NCI-H524 treated with DMSO at 0.1 percent for 48 hours (cell line): ENCODE data around the gene DTNBP1.

Experiments
- DNase-seq: peaks from one replicate; lab custom pipeline; 2025; lab: John Stamatoyannopoulos, UW

The DTNBP1 gene

DNA sequence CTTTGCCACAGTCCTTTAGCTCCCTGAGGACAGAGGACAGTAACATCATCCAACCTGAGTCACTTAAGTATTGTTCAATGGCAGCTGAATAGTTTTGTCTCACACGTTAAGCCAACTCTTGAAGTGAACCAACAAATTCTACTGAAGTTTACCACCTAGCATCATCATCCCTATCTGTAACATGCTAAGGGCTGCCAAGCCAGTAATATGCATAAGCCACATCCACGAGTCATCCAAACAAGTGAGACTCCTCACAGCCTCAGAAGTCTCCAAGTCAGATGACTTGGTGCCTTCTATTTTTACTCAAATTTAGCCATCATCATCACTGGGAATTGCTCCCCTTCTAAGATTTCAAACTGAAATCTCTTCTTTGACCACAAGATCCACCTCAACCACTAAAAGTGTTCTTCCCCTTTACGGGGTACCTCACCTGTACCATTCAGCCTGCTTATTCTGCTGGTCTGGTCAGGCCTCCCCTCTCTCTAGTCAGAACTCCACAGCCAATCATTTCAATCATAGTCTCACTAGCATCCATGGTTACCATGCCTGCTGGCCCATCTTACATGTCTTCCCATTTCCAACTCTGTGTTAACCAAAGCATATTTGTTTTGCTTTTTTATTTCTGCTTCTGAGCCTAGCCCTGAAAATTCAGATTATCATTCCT lies 73.7 kb downstream of the DTNBP1 start:
- DNase-seq: no peak

DNA sequence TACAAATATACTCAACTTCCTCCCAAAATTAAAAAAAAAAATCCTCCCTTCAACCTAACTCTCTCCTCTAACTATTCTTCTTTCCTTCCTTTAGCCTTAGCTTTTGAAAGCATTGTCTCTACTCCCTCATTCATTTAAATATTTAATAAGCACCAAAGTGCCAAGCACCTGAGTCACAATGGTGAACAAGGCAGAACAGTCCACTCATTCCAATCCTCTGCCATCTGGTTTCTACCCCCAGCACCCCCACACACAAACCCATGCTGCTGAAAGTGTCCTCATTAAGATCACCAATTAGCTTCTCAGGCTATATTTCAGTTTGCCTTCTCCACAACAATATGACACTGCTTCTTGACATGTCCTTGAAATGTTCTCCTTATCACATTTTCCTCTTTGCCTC lies 76.3 kb downstream of the DTNBP1 start:
- no peak for DNase-seq

- no peak for DNase-seq
These were observed 77.0 kb downstream of the DTNBP1 start for GRCh38 chr6:15585760-15586214.

GRCh38 chr6:15582499-15582898 lies 80.3 kb downstream of the DTNBP1 start:
- DNase-seq: no peak

DNA sequence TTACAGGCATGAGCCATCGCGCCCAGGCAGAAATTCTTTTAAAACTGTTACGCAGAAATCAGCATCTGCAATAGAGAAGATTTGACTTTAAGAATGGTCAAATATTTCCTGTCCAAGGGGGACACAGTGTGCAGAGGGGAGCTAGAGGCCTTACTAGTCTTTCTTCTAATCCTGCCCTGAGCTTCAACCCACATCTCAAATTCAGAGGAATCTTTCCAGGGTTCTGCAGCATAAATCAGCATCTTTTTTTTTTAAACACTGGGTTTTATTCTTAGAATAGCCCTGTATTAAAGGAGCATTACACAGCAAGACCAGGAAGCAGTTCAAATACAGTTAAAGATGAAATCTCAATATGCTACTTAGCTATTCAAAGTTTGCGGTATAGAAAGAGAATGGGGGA lies 81.1 kb downstream of the DTNBP1 start:
- no peak for DNase-seq

DNA sequence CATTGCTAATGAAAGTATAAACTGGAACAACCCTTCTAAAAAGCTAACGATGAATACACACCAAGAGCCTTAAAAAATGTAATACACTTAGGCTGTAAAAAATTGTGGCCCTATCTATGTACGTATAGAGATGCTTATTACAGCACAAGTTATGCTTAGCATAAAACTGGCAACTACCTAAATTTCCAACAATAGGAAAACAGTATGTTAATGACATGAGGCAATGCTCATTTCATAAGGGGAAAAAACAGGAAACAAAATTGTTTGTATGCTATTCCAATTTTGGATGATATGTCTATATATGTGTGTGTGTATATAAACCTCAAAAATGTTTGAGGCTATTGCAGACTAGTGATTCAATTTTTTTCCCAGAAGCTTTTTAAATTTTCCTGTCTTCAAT lies 82.5 kb downstream of the DTNBP1 start:
- no peak for DNase-seq

DNA sequence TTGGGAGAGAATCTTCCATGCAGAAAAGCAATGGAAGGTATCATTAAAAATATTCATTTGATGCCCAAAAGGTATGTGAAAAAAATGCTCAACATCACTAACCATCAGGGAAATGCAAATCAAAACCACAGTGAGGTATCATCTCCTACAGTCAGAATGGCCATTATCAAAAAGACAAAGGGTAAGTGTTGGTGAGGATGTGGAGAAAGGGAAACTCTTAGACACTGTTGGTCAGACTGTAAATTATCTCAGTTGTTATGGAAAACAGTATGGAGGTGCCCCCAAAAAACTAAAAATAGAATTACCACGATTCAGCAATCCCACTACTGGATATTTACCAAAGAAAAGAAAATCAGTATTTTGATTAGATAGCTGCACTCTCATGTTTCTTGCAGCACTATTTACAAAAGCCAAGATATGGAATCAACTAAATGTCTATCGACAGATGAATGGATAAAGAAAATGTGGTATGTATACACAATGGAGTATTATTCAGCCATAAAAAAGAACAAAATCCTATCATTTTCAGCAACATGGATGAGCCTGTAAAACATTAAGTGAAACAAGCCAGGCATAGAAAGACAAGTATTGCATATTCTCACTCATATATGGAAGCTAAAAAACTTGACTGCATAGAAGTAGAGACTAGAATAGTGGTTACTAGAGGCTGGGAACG lies 84.0 kb downstream of the DTNBP1 start:
- DNase-seq: no peak

GRCh38 chr6:15577550-15578171 lies 85.2 kb downstream of the DTNBP1 start:
- no peak for DNase-seq

- DNase-seq: no peak
These were observed 85.7 kb downstream of the DTNBP1 start for GRCh38 chr6:15577106-15577505.

DNA sequence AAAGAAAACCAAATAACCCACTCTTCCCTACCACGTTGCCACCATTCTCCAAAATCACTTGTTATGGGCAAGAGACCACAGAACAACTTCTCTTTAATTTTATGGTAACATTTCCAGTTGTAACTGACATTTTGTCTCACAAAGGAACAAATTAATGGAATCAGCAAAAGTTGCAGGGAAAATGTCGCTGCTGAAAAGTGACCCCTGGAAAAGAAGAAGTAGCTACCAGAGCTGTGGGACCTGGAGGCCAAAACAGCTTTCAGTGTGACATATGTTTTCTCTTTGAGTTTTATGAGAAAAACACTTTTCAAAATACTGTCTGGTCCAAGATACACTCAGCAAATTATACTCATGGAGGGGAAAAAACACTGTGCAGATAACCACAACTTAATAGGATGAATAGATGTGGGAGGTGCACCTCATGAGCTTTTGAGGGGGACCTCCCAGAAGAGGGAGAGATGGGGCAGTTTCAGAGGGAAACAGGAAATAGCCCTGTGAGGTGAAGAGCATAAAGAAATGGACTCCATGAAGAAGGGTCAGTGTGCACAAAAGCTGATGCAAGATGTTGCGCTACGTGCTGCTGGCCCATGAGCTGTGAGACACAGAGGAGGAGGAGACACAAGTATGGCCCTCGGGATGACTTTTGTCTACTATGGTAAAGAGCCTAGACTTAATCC lies 87.3 kb downstream of the DTNBP1 start:
- no peak for DNase-seq

DNA sequence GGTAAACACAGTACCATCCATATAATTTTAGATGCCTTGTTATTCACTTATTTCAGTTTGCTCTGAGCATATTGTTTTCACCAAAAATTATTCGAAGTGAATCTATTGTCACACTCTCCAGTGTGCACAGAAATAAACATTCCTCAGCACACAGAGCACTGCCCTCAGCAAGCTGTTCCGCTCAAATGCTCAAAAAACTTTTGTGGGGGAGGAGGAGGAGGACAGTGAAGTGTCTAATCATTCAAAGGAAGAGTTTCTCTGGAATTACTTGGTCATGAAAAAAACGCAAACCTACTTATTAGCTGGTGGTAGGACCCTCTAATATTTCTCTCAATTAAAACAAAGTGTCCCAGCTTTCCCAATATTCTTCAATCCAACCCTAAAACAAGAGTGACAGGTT lies 88.3 kb downstream of the DTNBP1 start:
- DNase-seq: no peak

GRCh38 chr6:15574023-15574422 lies 88.8 kb downstream of the DTNBP1 start:
- DNase-seq: no peak

DNA sequence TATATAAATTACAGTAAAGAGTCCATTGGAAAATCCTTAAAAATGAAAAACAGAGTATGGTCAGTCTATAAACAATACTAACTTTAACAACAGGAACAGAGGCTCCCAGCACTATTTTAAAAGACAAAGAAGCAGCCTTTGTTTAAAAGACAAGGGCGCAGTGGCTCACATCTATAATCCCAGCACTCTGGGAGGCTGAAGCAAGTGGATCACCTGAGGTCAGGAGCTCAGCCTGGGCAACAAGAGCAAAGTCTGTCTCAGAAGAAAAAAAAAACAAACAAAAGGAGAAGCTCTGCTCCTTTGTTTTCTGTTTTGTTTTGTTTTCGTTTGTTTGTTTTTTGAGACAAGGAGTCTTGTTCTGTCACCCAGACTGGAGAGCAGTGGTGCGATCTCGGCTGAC lies 89.4 kb downstream of the DTNBP1 start:
- no peak for DNase-seq

DNA sequence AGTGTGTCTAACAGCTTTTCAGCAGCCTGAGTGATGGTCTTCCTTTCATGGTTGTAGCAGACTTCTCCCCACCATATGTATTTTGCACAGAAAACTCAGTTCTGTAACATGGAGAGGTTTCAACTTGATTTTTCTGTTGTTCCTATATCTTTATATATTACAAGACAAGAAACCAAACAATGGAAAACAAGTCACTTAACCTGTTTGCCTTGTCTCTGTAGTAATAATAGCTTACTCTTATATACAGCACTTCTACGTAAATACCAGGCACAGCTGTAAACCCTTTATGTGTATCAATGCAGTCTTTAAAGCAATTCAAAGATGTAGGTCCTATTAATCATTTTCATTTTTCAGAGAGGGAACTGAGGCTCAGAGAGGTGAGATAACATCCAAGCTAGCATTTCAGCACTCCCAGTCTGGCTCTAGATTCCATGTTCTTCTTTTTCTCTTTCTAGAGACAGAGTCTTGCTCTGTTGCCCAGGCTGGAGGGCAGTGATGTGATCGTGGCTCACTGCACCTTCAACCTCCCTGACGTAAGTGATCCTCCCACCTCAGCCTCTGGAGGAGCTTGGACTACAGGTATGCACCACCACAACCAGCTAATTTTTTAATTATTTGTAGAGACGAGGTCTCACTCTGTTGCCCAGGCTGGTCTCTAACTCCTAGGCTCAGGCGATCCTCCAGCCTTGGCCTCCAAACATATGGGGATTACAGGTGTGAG lies 90.4 kb downstream of the DTNBP1 start:
- no peak for DNase-seq

DNA sequence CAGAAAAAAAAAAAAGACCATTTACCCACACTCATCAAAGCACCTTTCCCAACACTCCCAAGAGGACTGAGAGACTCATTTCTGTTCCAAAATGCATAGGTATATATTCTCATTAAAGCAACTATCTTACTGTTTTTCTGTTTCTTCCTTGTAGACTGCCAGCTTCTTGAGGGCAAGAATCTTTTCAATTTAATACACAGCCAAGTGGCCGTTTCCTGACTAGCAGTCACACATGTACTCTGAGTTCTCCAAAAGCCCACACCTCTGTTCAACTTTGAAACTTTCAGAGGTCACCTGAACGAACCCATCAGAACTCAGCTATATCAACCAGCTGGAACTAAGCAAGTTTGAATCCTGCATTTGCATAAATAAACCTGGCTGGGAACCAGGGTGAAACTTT lies 92.7 kb downstream of the DTNBP1 start:
- DNase-seq: no peak

GRCh38 chr6:15569035-15569995 lies 93.5 kb downstream of the DTNBP1 start:
- DNase-seq: no peak

DNA sequence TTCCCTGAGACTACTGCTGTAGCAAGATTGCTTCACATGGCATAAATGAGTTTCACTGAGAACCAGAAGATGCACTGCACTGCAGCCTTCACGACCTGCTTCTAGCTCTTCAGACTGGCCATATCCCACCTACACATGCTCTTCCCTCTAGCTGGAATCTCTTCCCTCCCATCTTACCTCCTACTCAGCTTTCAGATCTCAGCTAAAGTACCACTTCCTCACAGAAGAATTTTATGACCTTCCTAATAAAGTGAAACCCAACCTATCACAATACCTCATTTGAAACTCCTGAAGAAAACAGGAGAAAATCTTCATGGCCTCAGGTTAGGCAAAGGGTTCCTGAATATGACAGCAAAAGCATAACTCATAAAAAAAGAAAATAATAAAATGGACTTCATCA lies 99.9 kb downstream of the DTNBP1 start:
- no peak for DNase-seq

DNA sequence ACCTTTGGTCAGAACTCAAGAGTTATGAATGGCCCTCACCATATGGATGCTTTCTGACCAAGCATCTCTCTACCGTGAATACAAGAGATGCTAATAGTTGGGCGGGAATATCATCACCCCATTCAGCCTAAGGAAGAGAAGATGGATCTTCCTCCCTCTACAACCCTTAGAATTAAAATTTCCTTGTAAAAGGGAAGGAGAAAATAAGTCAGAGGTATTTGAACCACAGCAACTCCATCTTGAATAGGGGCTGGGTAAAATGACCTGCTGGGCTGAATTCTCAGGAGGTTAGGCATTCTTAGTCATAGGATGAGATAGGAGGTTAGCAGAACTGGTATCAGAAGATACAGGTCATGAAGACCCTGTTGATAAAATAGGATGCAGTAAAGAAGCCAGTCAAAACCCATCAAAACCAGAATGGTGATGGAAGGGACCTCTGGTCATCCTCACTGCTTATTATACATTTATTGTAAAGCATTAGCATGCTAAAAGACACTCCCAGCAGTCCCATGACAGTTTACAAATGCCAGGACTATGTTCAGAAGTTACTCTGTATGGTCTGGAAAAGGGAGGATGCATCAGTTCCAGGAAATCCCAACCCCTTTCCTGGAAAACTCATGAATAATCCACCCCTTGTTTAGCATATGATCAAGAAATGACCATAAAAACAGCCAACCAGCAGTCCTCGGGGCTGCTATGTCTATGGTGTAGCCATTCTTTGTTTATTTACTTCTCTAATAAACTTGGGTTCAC lies 101.2 kb downstream of the DTNBP1 start:
- DNase-seq: no peak

DNA sequence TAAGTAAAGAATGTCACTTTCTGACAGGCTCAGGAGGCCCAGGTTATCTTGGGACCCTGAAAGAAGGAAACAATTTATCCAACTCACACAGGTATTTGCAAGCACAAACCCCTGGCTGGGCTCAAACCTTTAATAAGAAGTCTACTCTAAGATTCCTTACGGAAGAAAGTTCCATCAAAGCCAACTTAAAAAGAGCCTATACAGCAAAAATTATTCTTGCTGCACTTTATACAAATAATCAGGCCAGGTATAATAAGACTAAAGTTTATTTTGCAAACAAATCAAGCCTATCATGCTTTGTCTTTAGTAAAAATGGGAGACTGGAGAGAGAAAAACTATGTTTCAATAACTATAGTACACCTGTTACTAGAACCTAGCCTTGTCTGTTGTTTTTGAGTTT lies 102.1 kb downstream of the DTNBP1 start:
- no peak for DNase-seq

- no peak for DNase-seq
These were observed 105.7 kb downstream of the DTNBP1 start for GRCh38 chr6:15557174-15557573.
